HepG2 (cell line): Measurements from ENCODE around the gene MEGF11. TPM values are rescaled to one million over a fixed set of nuclear protein-coding genes. Genes with fewer than 3 reads are reported as not detected.

ENCODE experiments used
- ATAC-seq: fragments of 200-7000 bp; cut with Tn5 transposase; 3 replicates; pipeline ENCODE4 v1.9.1; 2020; ENCODE audit warnings: mild to moderate bottlenecking, moderate library complexity
- BruUV-seq: library from RNA; stranded (reverse); fragments of 400-500 nt; replicated peaks from 2 replicates; lab custom pipeline; 2021; lab: Mats Ljungman, UMichigan
- CTCF ChIA-PET: fragments of 300-600 bp; formaldehyde crosslinking; extraction: SDS; loops from one replicate; lab custom pipeline; 2021; ENCODE audit warnings: low total read pairs, inconsistent platforms, low intra/inter-chr PET ratio; lab: Yijun Ruan, JAX
- POLR2A ChIA-PET: fragments of 350-600 bp; sonication (Branson Sonifier 250); formaldehyde crosslinking; loops from one replicate; lab custom pipeline; 2020; ENCODE audit warnings: antibody characterized with exemption, inconsistent platforms; lab: Yijun Ruan, JAX
- DNase-seq: peaks from one replicate; pipeline ENCODE4 v3.0.0-alpha.2; 2015; ENCODE audit warnings: low spot score
- FAIRE-seq: peaks from 3 replicates; lab custom pipeline; 2011; peaks lifted over from hg19 to GRCh38; lab: Jason Lieb, UNC
- H2AFZ ChIP-seq: one replicate; pipeline ENCODE4 v1.6.1; 2011; ENCODE audit warnings: low read length, inconsistent platforms
- H3K27ac ChIP-seq: fragments of 300-600 bp; 3 replicates; pipeline ENCODE4 v1.8.0; 2011; ENCODE audit warnings: mixed run types, mild to moderate bottlenecking, mixed read lengths, low read length, inconsistent platforms; ENCODE audit not compliant: insufficient read depth; ENCODE audit errors: extremely low read length
- H3K27me3 ChIP-seq, 2 experiments: fragments of 200-600 bp in 1 of 2; 2 replicates in 1 of 2; 3 replicates in 1 of 2; pipeline versions ENCODE4 v1.6.0 to v1.8.0; 2011; ENCODE audit warnings: low read length in 2 of 2, mild to moderate bottlenecking in 2 of 2, moderate library complexity in 2 of 2, inconsistent platforms in 1 of 2; ENCODE audit not compliant: insufficient read depth in 2 of 2, control insufficient read depth in 1 of 2
- H3K36me3 ChIP-seq, 2 experiments: fragments of 200-600 bp in 1 of 2; replicated peaks in 1 of 2; 2 replicates in 1 of 2; 3 replicates in 1 of 2; pipeline versions ENCODE4 v1.5.1 to v1.8.0; 2011; ENCODE audit warnings: low read length in 2 of 2, inconsistent platforms in 1 of 2; ENCODE audit not compliant: insufficient read depth in 2 of 2, control insufficient read depth in 1 of 2
- H3K4me1 ChIP-seq: 2 replicates; pipeline ENCODE4 v1.5.1; 2012; ENCODE audit warnings: low read length, inconsistent platforms; ENCODE audit not compliant: insufficient read depth
- H3K4me2 ChIP-seq: 2 replicates; pipeline ENCODE4 v1.6.0; 2011; ENCODE audit warnings: low read depth, low read length, inconsistent platforms
- H3K4me3 ChIP-seq, 3 experiments: fragments of 200-600 bp in 1 of 3; sonication (generic), shearing (Covaris generic) in 1 of 3; replicated peaks in 1 of 3; 2 replicates each; pipeline ENCODE4 v1.5.1; 2011 to 2016; ENCODE audit warnings: low read length in 3 of 3, inconsistent platforms in 2 of 3, low read depth in 2 of 3, mild to moderate bottlenecking in 2 of 3, control low read depth in 1 of 3, mixed read lengths in 1 of 3; ENCODE audit not compliant: insufficient read depth in 1 of 3
- H3K79me2 ChIP-seq: one replicate; pipeline ENCODE4 v1.6.1; 2011; ENCODE audit warnings: low read length, inconsistent platforms; ENCODE audit not compliant: insufficient read depth
- H3K9ac ChIP-seq: 2 replicates; pipeline ENCODE4 v1.6.0; 2011; ENCODE audit warnings: mild to moderate bottlenecking, low read depth, low read length, inconsistent platforms; ENCODE audit not compliant: insufficient read depth
- H3K9me3 ChIP-seq: 2 replicates; pipeline ENCODE4 v1.5.1; 2012; ENCODE audit warnings: mild to moderate bottlenecking, low read length
- H4K20me1 ChIP-seq: 2 replicates; pipeline ENCODE4 v1.6.0; 2011; ENCODE audit warnings: inconsistent platforms, mild to moderate bottlenecking, low read length, moderate library complexity; ENCODE audit not compliant: insufficient read depth
- RAD21 ChIP-seq: fragments of 450-650 bp; formaldehyde crosslinking; IDR thresholded peaks from 2 replicates; pipeline ENCODE4 v1.5.0; 2020; ENCODE audit warnings: mild to moderate bottlenecking
- SMC3 ChIP-seq: IDR thresholded peaks from 2 replicates; pipeline ENCODE4 v1.6.1; 2011; ENCODE audit warnings: low read length, improper control_type of control experiment
- STAG1 ChIP-seq: sonication (generic); formaldehyde crosslinking; IDR thresholded peaks from 2 replicates; pipeline ENCODE4 v1.4.0; 2020; ENCODE audit warnings: missing genetic modification reagents
- WGBS: methylation state at CpG from one replicate; pipeline ENCODE4 v1.1.6; 2017; ENCODE audit warnings: low lambda C conversion rate; 5-methylcytosine and 5-hydroxymethylcytosine counted together
- in situ Hi-C: cut with HindIII; loops from 2 replicates; pipeline ENCODE4 v1.10.0; 2017; ENCODE audit warnings: low pct_unique_long_range_greater_than_20kb; ENCODE audit not compliant: extremely low pct_ligation_motif_present
- intact Hi-C: fragments of 100-400 bp; cut with micrococcal nuclease; formaldehyde crosslinking; loops from one replicate; pipeline ENCODE4 v1.10.0; 2022; ENCODE audit not compliant: unreplicated experiment
- polyA plus RNA-seq, 8 experiments: library from polyadenylated mRNA; depleted of rRNA in 3 of 8; stranded (reverse) in 7 of 8; unstranded in 1 of 8; fragments of >200 nt; fragmentation: Illumina TruSeq in 4 of 8; extraction: Trizol in 4 of 8; gene quantifications; 2 replicates each; pipeline versions ENCODE4 v1.2.1 to v1.2.3, GENCODE V29; 2011 to 2016; ENCODE audit warnings: low read depth in 4 of 8, missing spikeins in 1 of 8, mixed read lengths in 1 of 8; ENCODE audit not compliant: insufficient read depth in 1 of 8
- total RNA-seq, 5 experiments: library from RNA; depleted of rRNA; stranded (reverse); fragments of >200 nt; fragmentation: Illumina TruSeq; extraction: Trizol; gene quantifications; 2 replicates each; pipeline ENCODE4 v1.2.3, GENCODE V29; 2016; ENCODE audit warnings: low read depth in 1 of 5
- TF ChIP-seq, protein P1 (sequence below): sonication (generic); formaldehyde crosslinking; IDR thresholded peaks from 2 replicates; pipeline ENCODE4 v1.5.0; 2020; ENCODE audit warnings: mild to moderate bottlenecking, missing genetic modification reagents, moderate library complexity
- TF ChIP-seq, protein P2 (sequence below): IDR thresholded peaks from 2 replicates; pipeline ENCODE4 v1.6.1; 2016; ENCODE audit warnings: mild to moderate bottlenecking

MEGF11 gene
- total and polyA plus RNA-seq, 2 of the 13 experiments (the other 11 are each of a cell fraction or from before 2014, with no cell fraction given): not detected

DNA sequence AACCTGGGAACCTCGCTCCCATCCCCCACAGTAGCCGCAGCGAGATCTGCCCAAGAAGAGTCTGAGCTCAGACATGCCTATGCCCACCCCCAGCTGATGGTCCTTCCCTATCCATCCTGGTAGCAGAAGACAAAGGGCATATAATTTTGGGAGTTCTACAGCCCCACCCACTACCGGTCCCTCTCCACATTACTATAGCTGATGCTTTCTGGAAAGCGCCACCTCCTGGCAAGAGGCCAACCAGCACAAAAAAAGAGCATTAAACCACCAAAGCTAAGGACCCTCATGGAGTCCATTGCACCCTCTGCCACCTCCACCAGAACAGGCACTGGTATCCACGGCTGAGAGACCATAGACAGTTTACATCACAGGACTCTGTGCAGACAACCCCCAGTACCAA is 168.4 kb downstream of the MEGF11 start:
- in situ Hi-C loops: no loop called here
- H2AFZ ChIP-seq: no peak overlapping the region
- ATAC-seq (no peak), FAIRE-seq (no peak), DNase-seq (peak; percentile 31)
- peaks cover 14% of the 10 kb centered on the region for H3K4me1 ChIP-seq
- BruUV-seq: no TSS peak
- no peaks in the 10 kb centered on the region for H3K79me2 ChIP-seq
- no peak overlapping the region for H3K4me3 ChIP-seq
- H3K4me2 ChIP-seq: no peak overlapping the region
- TF ChIP-seq STAG1 (CRISPR knock-in tag): peak; percentile 11; the same call in 1 of the 2 replicates
- TF ChIP-seq SMC3: peak; percentile 25; the same call in 1 of the 2 replicates
- TF ChIP-seq, protein P1, sequence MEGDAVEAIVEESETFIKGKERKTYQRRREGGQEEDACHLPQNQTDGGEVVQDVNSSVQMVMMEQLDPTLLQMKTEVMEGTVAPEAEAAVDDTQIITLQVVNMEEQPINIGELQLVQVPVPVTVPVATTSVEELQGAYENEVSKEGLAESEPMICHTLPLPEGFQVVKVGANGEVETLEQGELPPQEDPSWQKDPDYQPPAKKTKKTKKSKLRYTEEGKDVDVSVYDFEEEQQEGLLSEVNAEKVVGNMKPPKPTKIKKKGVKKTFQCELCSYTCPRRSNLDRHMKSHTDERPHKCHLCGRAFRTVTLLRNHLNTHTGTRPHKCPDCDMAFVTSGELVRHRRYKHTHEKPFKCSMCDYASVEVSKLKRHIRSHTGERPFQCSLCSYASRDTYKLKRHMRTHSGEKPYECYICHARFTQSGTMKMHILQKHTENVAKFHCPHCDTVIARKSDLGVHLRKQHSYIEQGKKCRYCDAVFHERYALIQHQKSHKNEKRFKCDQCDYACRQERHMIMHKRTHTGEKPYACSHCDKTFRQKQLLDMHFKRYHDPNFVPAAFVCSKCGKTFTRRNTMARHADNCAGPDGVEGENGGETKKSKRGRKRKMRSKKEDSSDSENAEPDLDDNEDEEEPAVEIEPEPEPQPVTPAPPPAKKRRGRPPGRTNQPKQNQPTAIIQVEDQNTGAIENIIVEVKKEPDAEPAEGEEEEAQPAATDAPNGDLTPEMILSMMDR: peak; percentile 47
- 0 out of 2 replicates have a peak, but pooled peaks have one; percentile 14 for TF ChIP-seq RAD21 (CRISPR knock-in tag)
- TF ChIP-seq, protein P2, sequence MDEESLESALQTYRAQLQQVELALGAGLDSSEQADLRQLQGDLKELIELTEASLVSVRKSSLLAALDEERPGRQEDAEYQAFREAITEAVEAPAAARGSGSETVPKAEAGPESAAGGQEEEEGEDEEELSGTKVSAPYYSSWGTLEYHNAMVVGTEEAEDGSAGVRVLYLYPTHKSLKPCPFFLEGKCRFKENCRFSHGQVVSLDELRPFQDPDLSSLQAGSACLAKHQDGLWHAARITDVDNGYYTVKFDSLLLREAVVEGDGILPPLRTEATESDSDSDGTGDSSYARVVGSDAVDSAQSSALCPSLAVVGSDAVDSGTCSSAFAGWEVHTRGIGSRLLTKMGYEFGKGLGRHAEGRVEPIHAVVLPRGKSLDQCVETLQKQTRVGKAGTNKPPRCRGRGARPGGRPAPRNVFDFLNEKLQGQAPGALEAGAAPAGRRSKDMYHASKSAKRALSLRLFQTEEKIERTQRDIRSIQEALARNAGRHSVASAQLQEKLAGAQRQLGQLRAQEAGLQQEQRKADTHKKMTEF (CRISPR knock-in tag): no peak
- POLR2A ChIA-PET: no interaction called here
- no peak overlapping the region for H3K27ac ChIP-seq
- H3K9ac ChIP-seq: no peak overlapping the region
- intact Hi-C loops: loop anchor here (10.0 kb wide), 1 partner anchor 170 kb away; no protein-coding TSS in a partner anchor
- CTCF ChIA-PET: interaction anchor here (1.1 kb wide), 1 partner anchor 168 kb away, joined by 4 read pairs; no protein-coding TSS in a partner anchor
- H3K36me3 ChIP-seq: no peaks in the 10 kb centered on the region
- 60% methylated on average over 5 of the region's 6 CpGs for WGBS
- H3K9me3 ChIP-seq: no peaks in the 10 kb centered on the region
- peaks cover 0 to 8% of the 10 kb centered on the region in 2 experiments; a peak in 3 of 5 replicates for H3K27me3 ChIP-seq
- H4K20me1 ChIP-seq: no peaks in the 10 kb centered on the region
